Ishikawa (cell line): Measurements from ENCODE around the gene SLC25A13.

Experiments
- CEBPB ChIP-seq: IDR thresholded peaks from 2 replicates; pipeline ENCODE4 v1.6.1; 2012
- CREB1 ChIP-seq: IDR thresholded peaks from 2 replicates; pipeline ENCODE4 v1.6.1; 2012; ENCODE audit warnings: low read depth
- EGR1 ChIP-seq: IDR thresholded peaks from 2 replicates; pipeline ENCODE4 v1.6.1; 2012
- EP300 ChIP-seq: IDR thresholded peaks from 2 replicates; pipeline ENCODE4 v1.6.1; 2012; ENCODE audit warnings: borderline replicate concordance
- FOXM1 ChIP-seq: IDR thresholded peaks from 2 replicates; pipeline ENCODE4 v1.6.1; 2012; ENCODE audit warnings: low read depth, borderline replicate concordance
- MAX ChIP-seq: IDR thresholded peaks from 2 replicates; pipeline ENCODE4 v1.6.1; 2012
- NFIC ChIP-seq: IDR thresholded peaks from 2 replicates; pipeline ENCODE4 v1.6.1; 2012
- RAD21 ChIP-seq: IDR thresholded peaks from 2 replicates; pipeline ENCODE4 v1.6.1; 2012; ENCODE audit warnings: low read depth
- REST ChIP-seq: IDR thresholded peaks from 2 replicates; pipeline ENCODE4 v1.6.1; 2012; ENCODE audit warnings: low read depth, mild to moderate bottlenecking
- TAF1 ChIP-seq: IDR thresholded peaks from 2 replicates; pipeline ENCODE4 v1.6.1; 2012; ENCODE audit warnings: low read depth, mild to moderate bottlenecking
- TCF12 ChIP-seq: IDR thresholded peaks from 2 replicates; pipeline ENCODE4 v1.6.1; 2012; ENCODE audit warnings: low read depth
- TEAD4 ChIP-seq: IDR thresholded peaks from 2 replicates; pipeline ENCODE4 v1.6.1; 2012
- USF1 ChIP-seq: IDR thresholded peaks from 2 replicates; pipeline ENCODE4 v1.6.1; 2012
- YY1 ChIP-seq: IDR thresholded peaks from 2 replicates; pipeline ENCODE4 v1.6.1; 2012; ENCODE audit warnings: low read depth
- ZBTB7A ChIP-seq: IDR thresholded peaks from 2 replicates; pipeline ENCODE4 v1.6.1; 2012; ENCODE audit warnings: low read depth

The SLC25A13 gene

GRCh38 chr7:96273716-96274115, 48.2 kb downstream of the SLC25A13 start:
- TF ChIP-seq ZBTB7A (no peak), EP300 (no peak), NFIC (no peak), RAD21 (no peak), TAF1 (no peak), TEAD4 (no peak), FOXM1 (no peak), CEBPB (no peak), CREB1 (no peak), REST (no peak)

- TF ChIP-seq FOXM1 (no peak), CREB1 (no peak), EP300 (no peak), MAX (no peak), YY1 (no peak), TAF1 (no peak), ZBTB7A (no peak), TCF12 (no peak), NFIC (no peak), CEBPB (no peak), REST (no peak), TEAD4 (no peak), EGR1 (no peak), USF1 (no peak), RAD21 (no peak)
Observed at GRCh38 chr7:96269246-96269994, 52.5 kb downstream of the SLC25A13 start.

GRCh38 chr7:96266580-96266979, 55.3 kb downstream of the SLC25A13 start:
- no peak for TF ChIP-seq USF1

- TF ChIP-seq RAD21 (no peak), MAX (no peak), REST (no peak), TAF1 (no peak), CREB1 (no peak), CEBPB (no peak), YY1 (no peak), TEAD4 (no peak), FOXM1 (no peak), ZBTB7A (no peak), EP300 (no peak), TCF12 (no peak), NFIC (no peak), USF1 (no peak), EGR1 (no peak)
Observed at GRCh38 chr7:96266015-96266414, 55.9 kb downstream of the SLC25A13 start.
